ENCODE measurements around the gene RNLS. TPM values are rescaled to one million over a fixed set of nuclear protein-coding genes. Genes with fewer than 3 reads are reported as not detected.

RNLS gene
- total RNA-seq, 1 donor from 2014 or later, result 24.7 TPM

GRCh38 chr10:88553116-88553752 lies 29.9 kb downstream of the RNLS start:
- DNase-seq (ENCODE audit: low read depth), result peak; percentile 28
- no peaks in the 10 kb centered on the region for H3K36me3 ChIP-seq (ENCODE audit: control insufficient read depth, insufficient read depth, low read length)
- H3K27me3 ChIP-seq (ENCODE audit: control insufficient read depth, insufficient read depth, low read length), result no peaks in the 10 kb centered on the region
- TF ChIP-seq CTCF (IDR thresholded peaks at IDR 0.05; ENCODE audit: insufficient read depth, low read length, poor library complexity, severe bottlenecking), result peak; percentile 84
- H3K4me3 ChIP-seq (ENCODE audit: low read depth, low read length), result no peak overlapping the region

- Histone ChIP-seq H3K27me3 (ENCODE audit: control insufficient read depth, insufficient read depth, low read length) (no peaks in the 10 kb centered on the region), H3K4me3 (ENCODE audit: low read depth, low read length) (no peak overlapping the region), H3K36me3 (ENCODE audit: control insufficient read depth, insufficient read depth, low read length) (no peaks in the 10 kb centered on the region)
- TF ChIP-seq CTCF (IDR thresholded peaks at IDR 0.05; ENCODE audit: insufficient read depth, low read length, poor library complexity, severe bottlenecking), result no peak
- no peak for DNase-seq (ENCODE audit: low read depth)
Observed at GRCh38 chr10:88551246-88551645, 31.9 kb downstream of the RNLS start.

GRCh38 chr10:88546497-88546896 lies 36.6 kb downstream of the RNLS start:
- Histone ChIP-seq H3K4me3 (ENCODE audit: low read depth, low read length) (no peak overlapping the region), H3K27me3 (ENCODE audit: control insufficient read depth, insufficient read depth, low read length) (no peaks in the 10 kb centered on the region), H3K36me3 (ENCODE audit: control insufficient read depth, insufficient read depth, low read length) (no peaks in the 10 kb centered on the region)
- no peak for TF ChIP-seq CTCF (IDR thresholded peaks at IDR 0.05; ENCODE audit: insufficient read depth, low read length, poor library complexity, severe bottlenecking)
- no peak for DNase-seq (ENCODE audit: low read depth)

- no peak overlapping the region for H3K4me3 ChIP-seq (ENCODE audit: low read depth, low read length)
- no peak for DNase-seq (ENCODE audit: low read depth)
- no peaks in the 10 kb centered on the region for H3K36me3 ChIP-seq (ENCODE audit: control insufficient read depth, insufficient read depth, low read length)
- TF ChIP-seq CTCF (IDR thresholded peaks at IDR 0.05; ENCODE audit: insufficient read depth, low read length, poor library complexity, severe bottlenecking), result no peak
- no peaks in the 10 kb centered on the region for H3K27me3 ChIP-seq (ENCODE audit: control insufficient read depth, insufficient read depth, low read length)
Observed at GRCh38 chr10:88545359-88545758, 37.8 kb downstream of the RNLS start.

- TF ChIP-seq CTCF (IDR thresholded peaks at IDR 0.05; ENCODE audit: insufficient read depth, low read length, poor library complexity, severe bottlenecking), result no peak
- Histone ChIP-seq H3K27me3 (ENCODE audit: control insufficient read depth, insufficient read depth, low read length) (no peaks in the 10 kb centered on the region), H3K36me3 (ENCODE audit: control insufficient read depth, insufficient read depth, low read length) (no peaks in the 10 kb centered on the region), H3K4me3 (ENCODE audit: low read depth, low read length) (no peak overlapping the region)
- DNase-seq (ENCODE audit: low read depth), result no peak
Observed at GRCh38 chr10:88544140-88544870, 38.8 kb downstream of the RNLS start.
